H1 (cell line): Measurements from ENCODE around the gene NSD2. TPM values are rescaled to one million over a fixed set of nuclear protein-coding genes. Genes with fewer than 3 reads are reported as not detected.

ENCODE experiments used
- CTCF ChIA-PET: fragments of 300-600 bp; sonication (Branson Sonifier 250); formaldehyde crosslinking; loops from one replicate; lab custom pipeline; 2021; ENCODE audit not compliant: partially characterized antibody; lab: Charles Lee
- POLR2A ChIA-PET: fragments of 300-600 bp; sonication (Branson Sonifier 250); formaldehyde crosslinking; loops from one replicate; lab custom pipeline; 2021; ENCODE audit warnings: inconsistent platforms; ENCODE audit not compliant: partially characterized antibody; lab: Charles Lee
- DNase-seq, 2 experiments: peaks; one replicate each; pipeline versions ENCODE4 v3.0.0 to v3.0.0-alpha.2; 2010 to 2022; ENCODE audit warnings: low spot score in 2 of 2, low read depth in 1 of 2, mixed read lengths in 1 of 2
- FAIRE-seq: peaks from 2 replicates; lab custom pipeline; 2011; peaks lifted over from hg19 to GRCh38; lab: Jason Lieb, UNC
- H2AFZ ChIP-seq: 2 replicates; pipeline ENCODE4 v1.8.1; 2012; ENCODE audit warnings: low read length, inconsistent platforms
- H2AK5ac ChIP-seq: 2 replicates; pipeline ENCODE4 v1.6.1; 2013; ENCODE audit warnings: low read depth, low read length
- H2BK120ac ChIP-seq: replicated peaks from 2 replicates; pipeline ENCODE3; 2013; ENCODE audit warnings: low read depth, low read length, inconsistent platforms
- H2BK12ac ChIP-seq: 2 replicates; pipeline ENCODE4 v1.6.1; 2013; ENCODE audit warnings: low read depth, low read length
- H2BK15ac ChIP-seq: 2 replicates; pipeline ENCODE4 v1.6.1; 2013; ENCODE audit warnings: low read length
- H2BK20ac ChIP-seq: 2 replicates; pipeline ENCODE4 v1.6.1; 2013; ENCODE audit warnings: low read length
- H2BK5ac ChIP-seq: 2 replicates; pipeline ENCODE4 v1.6.1; 2013; ENCODE audit warnings: low read depth, low read length
- H3K14ac ChIP-seq: 2 replicates; pipeline ENCODE4 v1.6.1; 2013; ENCODE audit warnings: inconsistent platforms; ENCODE audit not compliant: insufficient read length
- H3K18ac ChIP-seq: 2 replicates; pipeline ENCODE4 v1.6.1; 2013; ENCODE audit warnings: low read length; ENCODE audit errors: extremely low read depth
- H3K23ac ChIP-seq: 2 replicates; pipeline ENCODE4 v1.6.1; 2013; ENCODE audit warnings: inconsistent platforms; ENCODE audit not compliant: insufficient read length
- H3K23me2 ChIP-seq: 2 replicates; pipeline ENCODE4 v1.6.1; 2013; ENCODE audit warnings: low read depth, low read length
- H3K27ac ChIP-seq: 2 replicates; pipeline ENCODE4 v1.6.1; 2011; ENCODE audit warnings: low read depth, low read length, inconsistent platforms
- H3K27me3 ChIP-seq, 4 experiments: replicated peaks in 1 of 4; 1 replicate in 1 of 4; 2 replicates in 3 of 4; pipeline versions ENCODE4 v1.6.1 to v1.8.1; 2011 to 2013; ENCODE audit warnings: low read length in 3 of 4, mild to moderate bottlenecking in 3 of 4, inconsistent platforms in 2 of 4, mixed read lengths in 2 of 4, moderate library complexity in 1 of 4; ENCODE audit not compliant: control insufficient read depth in 3 of 4, insufficient read depth in 3 of 4; ENCODE audit errors: extremely low read depth in 1 of 4
- H3K36me3 ChIP-seq, 4 experiments: 2 replicates each; pipeline versions ENCODE4 v1.6.1 to v1.8.1; 2011 to 2013; ENCODE audit warnings: mild to moderate bottlenecking in 4 of 4, low read length in 3 of 4, moderate library complexity in 2 of 4, control low read depth in 1 of 4, inconsistent platforms in 1 of 4; ENCODE audit not compliant: insufficient read depth in 4 of 4, control insufficient read depth in 2 of 4
- H3K4ac ChIP-seq: replicated peaks from 2 replicates; pipeline ENCODE3; 2013; ENCODE audit warnings: low read length, low read depth, mixed read lengths, inconsistent platforms; ENCODE audit not compliant: insufficient read length
- H3K4me1 ChIP-seq, 4 experiments: replicated peaks in 1 of 4; 1 replicate in 1 of 4; 2 replicates in 3 of 4; pipeline versions ENCODE4 v1.6.1 to v1.8.1; 2011 to 2013; ENCODE audit warnings: low read length in 3 of 4, inconsistent platforms in 2 of 4, mixed read lengths in 1 of 4; ENCODE audit not compliant: insufficient read depth in 4 of 4, control insufficient read depth in 3 of 4
- H3K4me2 ChIP-seq, 2 experiments: 2 replicates each; pipeline versions ENCODE4 v1.6.1 to v1.8.1; 2011 to 2013; ENCODE audit warnings: low read depth in 2 of 2, low read length in 2 of 2, control low read depth in 1 of 2, inconsistent platforms in 1 of 2, mild to moderate bottlenecking in 1 of 2; ENCODE audit not compliant: insufficient read depth in 1 of 2
- H3K4me3 ChIP-seq, 4 experiments: fragments of 200-600, 300-600 bp in 1 of 4; sonication (generic), shearing (Covaris generic), sonication (Bioruptor Twin) in 1 of 4; 2 replicates each; pipeline versions ENCODE4 v1.5.1 to v1.8.1; 2011 to 2016; ENCODE audit warnings: low read length in 4 of 4, low read depth in 3 of 4, control low read depth in 2 of 4, inconsistent platforms in 2 of 4, mild to moderate bottlenecking in 2 of 4, mixed read lengths in 1 of 4, moderate library complexity in 1 of 4; ENCODE audit not compliant: insufficient read depth in 2 of 4; ENCODE audit errors: extremely low read depth in 1 of 4
- H3K56ac ChIP-seq: replicated peaks from 2 replicates; pipeline ENCODE3; 2013; ENCODE audit warnings: low read depth, mild to moderate bottlenecking, mixed read lengths, low read length, inconsistent platforms; ENCODE audit not compliant: insufficient read length
- H3K79me1 ChIP-seq: 2 replicates; pipeline ENCODE4 v1.6.1; 2013; ENCODE audit warnings: low read depth, low read length, control low read depth
- H3K79me2 ChIP-seq, 2 experiments: 2 replicates each; pipeline versions ENCODE4 v1.6.1 to v1.8.1; 2012 to 2013; ENCODE audit warnings: low read length in 2 of 2, mild to moderate bottlenecking in 2 of 2, inconsistent platforms in 1 of 2; ENCODE audit not compliant: insufficient read depth in 2 of 2, control insufficient read depth in 1 of 2
- H3K9ac ChIP-seq, 4 experiments: replicated peaks in 1 of 4; 1 replicate in 1 of 4; 2 replicates in 3 of 4; pipeline versions ENCODE4 v1.6.1 to v1.8.1; 2011 to 2013; ENCODE audit warnings: low read depth in 3 of 4, low read length in 3 of 4, control low read depth in 2 of 4, mild to moderate bottlenecking in 2 of 4, moderate library complexity in 2 of 4, inconsistent platforms in 1 of 4; ENCODE audit errors: extremely low read depth in 1 of 4
- H3K9me3 ChIP-seq, 2 experiments: 2 replicates each; pipeline versions ENCODE4 v1.6.1 to v1.8.1; 2012 to 2013; ENCODE audit warnings: mild to moderate bottlenecking in 2 of 2, moderate library complexity in 2 of 2, control low read depth in 1 of 2, inconsistent platforms in 1 of 2, low read depth in 1 of 2, low read length in 1 of 2, mixed read lengths in 1 of 2; ENCODE audit not compliant: insufficient read depth in 2 of 2
- H4K20me1 ChIP-seq, 2 experiments: replicated peaks in 1 of 2; 2 replicates each; pipeline versions ENCODE3 to v1.8.1; 2011 to 2013; ENCODE audit warnings: inconsistent platforms in 2 of 2, low read length in 2 of 2, mild to moderate bottlenecking in 1 of 2; ENCODE audit not compliant: insufficient read depth in 2 of 2, control insufficient read depth in 1 of 2
- H4K5ac ChIP-seq: 2 replicates; pipeline ENCODE4 v1.6.1; 2013; ENCODE audit warnings: low read length, low read depth, mixed read lengths, inconsistent platforms; ENCODE audit not compliant: insufficient read length
- H4K8ac ChIP-seq: 2 replicates; pipeline ENCODE4 v1.8.0; 2013; ENCODE audit warnings: mild to moderate bottlenecking, moderate library complexity, low read length, inconsistent platforms; ENCODE audit not compliant: insufficient read depth; ENCODE audit errors: extremely low read depth
- H4K91ac ChIP-seq: replicated peaks from 2 replicates; pipeline ENCODE3; 2013; ENCODE audit warnings: low read length, mixed read lengths, inconsistent platforms; ENCODE audit not compliant: insufficient read length
- BCL11A ChIP-seq, 2 experiments: IDR thresholded peaks; one replicate each; pipeline ENCODE4 v1.6.1; 2011; ENCODE audit warnings: low read depth in 2 of 2, low read length in 2 of 2, mild to moderate bottlenecking in 2 of 2
- BRCA1 ChIP-seq: IDR thresholded peaks from 2 replicates; pipeline ENCODE4 v1.6.1; 2012; ENCODE audit warnings: low read depth, low read length, improper control_type of control experiment
- EGR1 ChIP-seq: IDR thresholded peaks from 2 replicates; pipeline ENCODE4 v1.6.1; 2011; ENCODE audit warnings: low read depth, low read length, borderline replicate concordance
- NANOG ChIP-seq: IDR thresholded peaks from 2 replicates; pipeline ENCODE4 v1.6.1; 2011; ENCODE audit warnings: low read length, low read depth, mild to moderate bottlenecking, inconsistent platforms; ENCODE audit not compliant: insufficient read depth, poor library complexity, severe bottlenecking
- WGBS, 2 experiments: shearing (Covaris generic) in 1 of 2; methylation state at CpG; one replicate each; pipeline versions ENCODE4 v1.1.6 to v1.1.7; 2013 to 2015; ENCODE audit warnings: low lambda C conversion rate in 2 of 2, mixed read lengths in 2 of 2, inconsistent platforms in 1 of 2, low coverage in 1 of 2, missing lambda C conversion rate in 1 of 2; ENCODE audit not compliant: insufficient replicate concordance in 2 of 2, insufficient coverage in 1 of 2, insufficient read length in 1 of 2; ENCODE audit errors: extremely low coverage in 1 of 2, missing lambda C conversion rate in 1 of 2; 5-methylcytosine and 5-hydroxymethylcytosine counted together
- polyA plus RNA-seq, 7 experiments: library from polyadenylated mRNA; depleted of rRNA in 3 of 7; stranded (reverse) in 5 of 7; unstranded in 2 of 7; fragments of >200 nt in 5 of 7; fragments of 200-250 nt in 2 of 7; gene quantifications; 1 replicate in 5 of 7; 2 replicates in 1 of 7; 4 replicates in 1 of 7; pipeline versions ENCODE4 v1.2.1 to v1.2.3, GENCODE V29; 2011 to 2013; ENCODE audit warnings: missing spikeins in 2 of 7, mixed read lengths in 2 of 7
- total RNA-seq: library from RNA; stranded (reverse); fragmentation: NEBNext Ultra II Directional; extraction: Animal tissue kit (Norgen Biotek cat#: 25700); gene quantifications from 2 replicates; pipeline ENCODE4 v1.2.1, GENCODE V29; 2021

NSD2 gene
- total and polyA plus RNA-seq, 2 of the 8 experiments (the other 6 are each of a cell fraction or from before 2014, with no cell fraction given), result 26.7 to 129 TPM

- H3K79me1 ChIP-seq, result peaks cover 19% of the 10 kb centered on the region
- no peak overlapping the region for H3K4me3 ChIP-seq
- ChIA-PET POLR2A (no interaction called here), CTCF (interaction anchor here (0.7 to 1.8 kb wide), 6 partner anchors 16 to 196 kb away, joined by 3 to 6 read pairs (median 4); no protein-coding TSS in a partner anchor)
- H4K20me1 ChIP-seq, result peaks cover 14 to 27% of the 10 kb centered on the region in 2 experiments
- no peak overlapping the region for H2BK12ac ChIP-seq
- peaks cover 0 to 5% (median 3%) of the 10 kb centered on the region in 4 experiments; a peak in 2 of 7 replicates for H3K4me1 ChIP-seq
- DNase-seq (no peak), FAIRE-seq (no peak)
- H4K5ac ChIP-seq, result peak overlapping the region; percentile 29
- H2BK5ac ChIP-seq, result no peak overlapping the region
- no peak overlapping the region for H3K27ac ChIP-seq
- H3K9me3 ChIP-seq, result no peaks in the 10 kb centered on the region
- no peaks in the 10 kb centered on the region for H3K27me3 ChIP-seq
- no peak overlapping the region for H3K56ac ChIP-seq
- no peak overlapping the region for H3K4me2 ChIP-seq
- peaks cover 7 to 25% (median 16%) of the 10 kb centered on the region in 4 experiments; a peak in 7 of 8 replicates for H3K36me3 ChIP-seq
- H2BK20ac ChIP-seq, result no peak overlapping the region
- no peak overlapping the region for H3K23ac ChIP-seq
- peaks cover 0 to 57% of the 10 kb centered on the region in 2 experiments for H3K79me2 ChIP-seq
- H3K9ac ChIP-seq, result no peak overlapping the region; a peak in 2 of 7 replicates
- H2BK15ac ChIP-seq, result no peak overlapping the region
- H2AFZ ChIP-seq, result no peak overlapping the region
- 95% methylated on average over 17 of the region's 37 CpGs; no CpG with 5 or more reads in 1 of the 2 experiments for WGBS, 2 experiments
- no peak overlapping the region for H3K14ac ChIP-seq
- TF ChIP-seq BRCA1, result no peak
- TF ChIP-seq NANOG, result no peak
- no peak for TF ChIP-seq EGR1
- TF ChIP-seq BCL11A (IDR thresholded peaks at IDR 0.05; ENCODE audit: low read depth in 2 of 2, low read length in 2 of 2), result no peak
- no peak overlapping the region; the same call in 1 of the 2 replicates for H3K18ac ChIP-seq
- no peaks in the 10 kb centered on the region for H3K23me2 ChIP-seq
- H3K4ac ChIP-seq, result no peak overlapping the region
- no peak overlapping the region for H2BK120ac ChIP-seq
- no peak overlapping the region for H4K91ac ChIP-seq
- H4K8ac ChIP-seq, result no peak overlapping the region; the same call in 1 of the 2 replicates
- H2AK5ac ChIP-seq, result no peak overlapping the region
Observed at GRCh38 chr4:1991596-1992434, 120.6 kb downstream of the NSD2 start.
